ENCODE measurements around the gene DIPK2B.

The DIPK2B gene

GRCh38 chrX:45186643-45187026, 14.0 kb downstream of the DIPK2B start:
- H3K4me3 Mint-ChIP-seq: peak overlapping the region; percentile 89
- H3K4me1 Mint-ChIP-seq: peaks cover 26% of the 10 kb centered on the region
- no peaks in the 10 kb centered on the region for H3K27me3 Mint-ChIP-seq
- peak overlapping the region; percentile 19 for H3K27ac Mint-ChIP-seq
- no peaks in the 10 kb centered on the region for H3K36me3 Mint-ChIP-seq
- no peaks in the 10 kb centered on the region for H3K9me3 Mint-ChIP-seq

- no peaks in the 10 kb centered on the region for H3K27me3 Mint-ChIP-seq
- peaks cover 10% of the 10 kb centered on the region for H3K4me1 Mint-ChIP-seq
- H3K27ac Mint-ChIP-seq: no peak overlapping the region
- H3K4me3 Mint-ChIP-seq: no peak overlapping the region
- no peaks in the 10 kb centered on the region for H3K36me3 Mint-ChIP-seq
- no peaks in the 10 kb centered on the region for H3K9me3 Mint-ChIP-seq
Measured at GRCh38 chrX:45184211-45184610, 16.5 kb downstream of the DIPK2B start.

- H3K9me3 Mint-ChIP-seq: no peaks in the 10 kb centered on the region
- H3K4me1 Mint-ChIP-seq: no peaks in the 10 kb centered on the region
- no peak overlapping the region for H3K4me3 Mint-ChIP-seq
- H3K27me3 Mint-ChIP-seq: no peaks in the 10 kb centered on the region
- H3K36me3 Mint-ChIP-seq: no peaks in the 10 kb centered on the region
- no peak overlapping the region for H3K27ac Mint-ChIP-seq
Measured at GRCh38 chrX:45172890-45173289, 27.8 kb downstream of the DIPK2B start.

GRCh38 chrX:45166781-45167180, 33.9 kb downstream of the DIPK2B start:
- H3K27ac Mint-ChIP-seq: no peak overlapping the region
- no peaks in the 10 kb centered on the region for H3K36me3 Mint-ChIP-seq
- no peak overlapping the region for H3K4me3 Mint-ChIP-seq
- no peaks in the 10 kb centered on the region for H3K27me3 Mint-ChIP-seq
- no peaks in the 10 kb centered on the region for H3K4me1 Mint-ChIP-seq
- H3K9me3 Mint-ChIP-seq: no peaks in the 10 kb centered on the region

- Mint-ChIP-seq H3K27ac (no peak overlapping the region), H3K4me1 (no peaks in the 10 kb centered on the region), H3K9me3 (no peaks in the 10 kb centered on the region), H3K27me3 (no peaks in the 10 kb centered on the region), H3K4me3 (no peak overlapping the region), H3K36me3 (no peaks in the 10 kb centered on the region)
Measured at GRCh38 chrX:45165726-45166125, 35.0 kb downstream of the DIPK2B start.

GRCh38 chrX:45164995-45165394, 35.7 kb downstream of the DIPK2B start:
- Mint-ChIP-seq H3K27ac (no peak overlapping the region), H3K27me3 (no peaks in the 10 kb centered on the region)

GRCh38 chrX:45164021-45164621, 36.6 kb downstream of the DIPK2B start:
- no peaks in the 10 kb centered on the region for H3K36me3 Mint-ChIP-seq
- no peaks in the 10 kb centered on the region for H3K9me3 Mint-ChIP-seq
- no peaks in the 10 kb centered on the region for H3K27me3 Mint-ChIP-seq
- H3K4me1 Mint-ChIP-seq: no peaks in the 10 kb centered on the region
- H3K4me3 Mint-ChIP-seq: no peak overlapping the region
- no peak overlapping the region for H3K27ac Mint-ChIP-seq

More at GRCh38 chrX:45164995-45165394, 35.7 kb downstream of the DIPK2B start:
- Mint-ChIP-seq H3K4me1 (no peaks in the 10 kb centered on the region), H3K9me3 (no peaks in the 10 kb centered on the region), H3K36me3 (no peaks in the 10 kb centered on the region), H3K4me3 (no peak overlapping the region)

- H3K27me3 Mint-ChIP-seq: no peaks in the 10 kb centered on the region
- no peaks in the 10 kb centered on the region for H3K9me3 Mint-ChIP-seq
- H3K27ac Mint-ChIP-seq: no peak overlapping the region
- no peaks in the 10 kb centered on the region for H3K36me3 Mint-ChIP-seq
- H3K4me1 Mint-ChIP-seq: no peaks in the 10 kb centered on the region
- H3K4me3 Mint-ChIP-seq: no peak overlapping the region
Measured at GRCh38 chrX:45157647-45158046, 43.0 kb downstream of the DIPK2B start.

GRCh38 chrX:45154462-45154861, 46.2 kb downstream of the DIPK2B start:
- H3K27me3 Mint-ChIP-seq: no peaks in the 10 kb centered on the region
- no peaks in the 10 kb centered on the region for H3K9me3 Mint-ChIP-seq
- no peak overlapping the region for H3K4me3 Mint-ChIP-seq
- no peaks in the 10 kb centered on the region for H3K4me1 Mint-ChIP-seq
- H3K36me3 Mint-ChIP-seq: no peaks in the 10 kb centered on the region
- no peak overlapping the region for H3K27ac Mint-ChIP-seq

GRCh38 chrX:45154033-45154360, 46.7 kb downstream of the DIPK2B start:
- no peaks in the 10 kb centered on the region for H3K36me3 Mint-ChIP-seq
- no peaks in the 10 kb centered on the region for H3K27me3 Mint-ChIP-seq
- no peak overlapping the region for H3K4me3 Mint-ChIP-seq
- H3K9me3 Mint-ChIP-seq: no peaks in the 10 kb centered on the region
- no peaks in the 10 kb centered on the region for H3K4me1 Mint-ChIP-seq
- H3K27ac Mint-ChIP-seq: no peak overlapping the region
